NCI-H1048 (cell line): ENCODE measurements around the gene PRPS1L1.

Experiments
- DNase-seq: peaks from one replicate; lab custom pipeline; 2025; lab: John Stamatoyannopoulos, UW

PRPS1L1 gene

GRCh38 chr7:18027628-18028027, at the start of gene PRPS1L1:
Gene PRPS1L1, minus strand, starts transcription at chr7:18027846.
- no peak for DNase-seq

- no peak for DNase-seq
These were observed 48.8 kb upstream of the PRPS1L1 start for GRCh38 chr7:18076461-18076860.

- DNase-seq: no peak
These were observed 41.1 kb upstream of the PRPS1L1 start for GRCh38 chr7:18068745-18069144.

- no peak for DNase-seq
These were observed 36.7 kb upstream of the PRPS1L1 start for GRCh38 chr7:18064242-18064838.

GRCh38 chr7:18063149-18063901, 35.7 kb upstream of the PRPS1L1 start:
- no peak for DNase-seq

- DNase-seq: no peak
These were observed 31.5 kb upstream of the PRPS1L1 start for GRCh38 chr7:18059171-18059570.

GRCh38 chr7:18053941-18054340, 26.3 kb upstream of the PRPS1L1 start:
- no peak for DNase-seq

- no peak for DNase-seq
These were observed 25.7 kb upstream of the PRPS1L1 start for GRCh38 chr7:18053177-18053928.

- no peak for DNase-seq
These were observed 21.6 kb upstream of the PRPS1L1 start for GRCh38 chr7:18049262-18049661.

GRCh38 chr7:18046601-18047000, 19.0 kb upstream of the PRPS1L1 start:
- no peak for DNase-seq

- no peak for DNase-seq
These were observed 17.5 kb upstream of the PRPS1L1 start for GRCh38 chr7:18045171-18045570.

GRCh38 chr7:18041191-18041590, 13.5 kb upstream of the PRPS1L1 start:
- DNase-seq: no peak

- no peak for DNase-seq
These were observed 12.6 kb upstream of the PRPS1L1 start for GRCh38 chr7:18040196-18040595.

GRCh38 chr7:18038382-18038781, 10.7 kb upstream of the PRPS1L1 start:
- no peak for DNase-seq

- no peak for DNase-seq
These were observed 10.0 kb upstream of the PRPS1L1 start for GRCh38 chr7:18037609-18038008.

- DNase-seq: no peak
These were observed 9.1 kb upstream of the PRPS1L1 start for GRCh38 chr7:18036783-18037182.

- DNase-seq: no peak
These were observed 3.1 kb upstream of the PRPS1L1 start for GRCh38 chr7:18030758-18031157.

GRCh38 chr7:18020138-18020715, 7.4 kb downstream of the PRPS1L1 start:
- no peak for DNase-seq

- DNase-seq: no peak
These were observed 8.1 kb downstream of the PRPS1L1 start for GRCh38 chr7:18019555-18019954.

- DNase-seq: no peak
These were observed 9.1 kb downstream of the PRPS1L1 start for GRCh38 chr7:18018296-18019215.
